AG09309 (cell line): ENCODE results near the gene FAAP24.
"Not testable (repeated sequence)": the region's sequence is repeated elsewhere in the genome, so short reads cannot be mapped to it uniquely, and the experiment has no call there.

Source experiments
- DNase-seq: peaks from one replicate; pipeline ENCODE4 v3.0.0-alpha.2; 2010; ENCODE audit warnings: low read depth
- H3K4me3 ChIP-seq: 2 replicates; pipeline ENCODE4 v1.5.1; 2011; ENCODE audit warnings: mild to moderate bottlenecking, low read depth, low read length, moderate library complexity; ENCODE audit not compliant: control insufficient read depth
- CTCF ChIP-seq: IDR thresholded peaks from 2 replicates; pipeline ENCODE4 v1.5.1; 2011; ENCODE audit warnings: mild to moderate bottlenecking, low read depth, low read length, inconsistent platforms; ENCODE audit not compliant: insufficient read depth, control insufficient read depth; ENCODE audit errors: missing control alignments

The FAAP24 gene

DNA sequence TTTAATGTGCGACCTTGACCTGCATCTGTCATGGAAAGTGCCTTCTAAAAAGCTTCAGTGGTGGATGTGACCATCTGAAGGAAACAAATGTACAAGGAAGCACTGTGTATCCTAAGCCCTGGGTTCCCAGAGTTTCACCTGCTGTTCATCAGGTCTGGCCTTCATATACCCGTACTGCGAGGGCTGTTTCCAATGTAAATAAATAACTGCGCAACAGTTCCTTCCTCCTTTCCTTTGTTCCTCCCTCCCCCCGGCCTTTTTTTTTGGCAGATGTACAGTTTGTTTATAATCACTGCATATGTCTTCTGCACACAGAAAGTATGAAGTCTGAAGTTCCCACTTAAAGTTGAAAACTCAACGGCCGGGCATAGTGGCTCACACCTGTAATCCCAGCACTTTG lies 5.2 kb downstream of the FAAP24 start:
- no peak for DNase-seq

GRCh38 chr19:32977813-32978212 lies 5.8 kb downstream of the FAAP24 start:
- not testable (repeated sequence) for DNase-seq, H3K4me3 ChIP-seq

More for the DNA sequence above, 5.2 kb downstream of the FAAP24 start:
- H3K4me3 ChIP-seq = no peak overlapping the region
- TF ChIP-seq CTCF = no peak

DNA sequence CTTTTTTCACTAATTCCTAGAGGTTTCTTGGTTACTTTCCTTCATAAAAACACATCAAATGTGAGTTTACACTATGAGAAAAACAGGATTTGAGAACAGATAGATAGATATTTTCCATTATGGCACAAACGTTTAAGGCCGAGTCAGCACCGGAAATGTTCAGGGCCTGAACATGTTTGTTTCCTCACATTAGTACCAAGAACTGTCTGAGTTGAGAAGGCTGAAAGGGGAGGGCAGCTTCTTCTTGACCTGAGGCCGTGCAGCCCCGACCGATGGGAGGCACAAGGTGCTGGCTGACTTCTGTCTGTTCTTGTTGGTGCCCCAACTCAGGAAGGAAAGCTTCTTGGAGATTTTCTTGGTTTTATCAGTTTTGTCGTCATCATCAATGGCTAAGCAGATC lies 7.8 kb downstream of the FAAP24 start:
- DNase-seq = not testable (repeated sequence)

GRCh38 chr19:32982488-32982887 lies 10.4 kb downstream of the FAAP24 start:
- DNase-seq, H3K4me3 ChIP-seq: not testable (repeated sequence)

More for the DNA sequence above, 7.8 kb downstream of the FAAP24 start:
- not testable (repeated sequence) for H3K4me3 ChIP-seq

GRCh38 chr19:32988254-32988653 lies 16.2 kb downstream of the FAAP24 start:
- H3K4me3 ChIP-seq, DNase-seq: not testable (repeated sequence)

GRCh38 chr19:32988724-32989123 lies 16.7 kb downstream of the FAAP24 start:
- DNase-seq = no peak
- no peak for TF ChIP-seq CTCF

GRCh38 chr19:32995966-32996365 lies 23.9 kb downstream of the FAAP24 start:
- DNase-seq, H3K4me3 ChIP-seq: not testable (repeated sequence)

More at GRCh38 chr19:32988724-32989123, 16.7 kb downstream of the FAAP24 start:
- no peak overlapping the region for H3K4me3 ChIP-seq

- DNase-seq, H3K4me3 ChIP-seq: not testable (repeated sequence)
Measured at GRCh38 chr19:32997061-32997464, 25.0 kb downstream of the FAAP24 start.

- no peak for TF ChIP-seq CTCF
- no peak for DNase-seq
- H3K4me3 ChIP-seq = no peak overlapping the region
Measured at GRCh38 chr19:32997716-32998355, 25.8 kb downstream of the FAAP24 start.

GRCh38 chr19:32998722-32999121 lies 26.7 kb downstream of the FAAP24 start:
- TF ChIP-seq CTCF = no peak
- DNase-seq = no peak
- H3K4me3 ChIP-seq = no peak overlapping the region
